Measurements from ENCODE around the gene CYTH4. TPM values are rescaled to one million over a fixed set of nuclear protein-coding genes. Genes with fewer than 3 reads are reported as not detected.

The CYTH4 gene
- total RNA-seq, 1 donor from 2014 or later = under 0.01 TPM

DNA sequence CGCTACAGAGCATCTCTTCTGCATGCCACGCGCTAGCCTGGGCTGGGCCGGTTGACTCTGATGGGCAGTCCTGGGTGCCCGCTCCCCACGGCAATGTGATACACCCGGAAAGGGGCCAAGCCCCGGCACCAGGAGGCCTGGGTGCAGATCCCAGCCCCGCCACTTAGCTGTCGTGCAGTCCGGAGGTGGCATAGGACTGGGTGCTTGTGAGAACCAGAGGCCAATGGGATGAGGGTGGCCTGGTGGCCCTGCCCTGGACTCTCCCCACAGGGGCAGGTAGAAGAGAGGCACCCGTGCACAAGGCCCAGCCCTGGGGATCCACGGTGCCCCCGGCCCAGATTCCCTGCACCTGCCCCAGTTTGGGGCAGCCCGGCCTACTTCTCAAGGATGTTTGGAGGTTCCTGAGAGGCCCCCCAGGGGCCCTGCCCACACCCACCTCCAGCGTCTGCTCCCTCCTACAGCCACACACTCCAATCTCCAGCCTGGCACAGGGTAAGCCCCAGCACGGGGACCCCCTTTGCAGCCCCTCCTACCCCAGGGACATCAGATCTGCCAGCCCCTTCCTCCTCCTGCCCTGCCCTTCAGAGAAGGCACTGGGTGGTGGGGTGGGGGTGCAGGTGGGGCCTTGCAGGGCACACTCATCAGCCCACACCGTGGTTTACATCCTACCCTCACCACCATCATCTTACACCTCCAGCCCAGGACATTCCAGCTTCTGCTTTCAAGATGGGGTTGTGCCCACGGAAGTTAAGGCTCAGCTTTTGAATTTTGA lies 66.9 kb downstream of the CYTH4 start:
- DNase-seq = no peak

DNA sequence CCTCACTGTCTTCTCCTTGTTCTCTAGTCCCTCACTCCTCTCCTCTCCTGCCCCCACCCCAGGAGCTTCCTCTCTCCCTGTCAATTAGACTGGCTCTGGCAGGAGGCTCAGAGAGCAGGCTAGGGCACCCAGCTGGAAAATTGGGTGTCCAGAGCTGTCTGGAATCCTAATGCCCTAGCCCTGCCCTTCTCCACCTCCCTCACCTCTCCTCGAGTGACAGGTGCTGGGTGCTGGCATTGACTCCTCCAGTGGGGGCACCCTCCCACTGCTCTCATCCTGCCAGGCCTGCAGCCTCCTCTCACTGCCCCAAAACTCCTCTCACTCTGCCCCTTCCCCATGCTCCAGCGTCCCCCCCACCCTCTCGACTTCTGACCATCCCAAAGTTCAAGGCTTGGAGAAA lies 68.9 kb downstream of the CYTH4 start:
- DNase-seq = no peak

DNA sequence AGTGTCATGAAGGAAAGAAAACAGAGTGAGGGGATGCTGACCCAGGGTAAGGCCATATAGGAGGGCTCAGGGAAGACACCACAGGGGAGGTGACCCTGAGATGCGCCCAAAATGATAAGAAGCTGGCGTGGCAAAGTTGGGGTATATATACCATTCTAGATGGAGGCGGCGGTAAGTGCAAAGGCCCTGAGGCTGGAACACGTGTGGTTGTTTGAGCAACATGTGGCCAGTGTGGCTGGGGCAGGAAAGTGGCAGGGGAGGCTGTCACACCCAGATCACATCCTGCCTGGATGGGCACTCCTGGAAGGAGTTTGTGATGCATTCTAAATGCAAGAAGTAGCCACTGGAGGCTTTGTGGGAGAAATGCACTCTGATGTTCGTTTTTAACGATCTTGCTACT lies 70.2 kb downstream of the CYTH4 start:
- no peak for DNase-seq

DNA sequence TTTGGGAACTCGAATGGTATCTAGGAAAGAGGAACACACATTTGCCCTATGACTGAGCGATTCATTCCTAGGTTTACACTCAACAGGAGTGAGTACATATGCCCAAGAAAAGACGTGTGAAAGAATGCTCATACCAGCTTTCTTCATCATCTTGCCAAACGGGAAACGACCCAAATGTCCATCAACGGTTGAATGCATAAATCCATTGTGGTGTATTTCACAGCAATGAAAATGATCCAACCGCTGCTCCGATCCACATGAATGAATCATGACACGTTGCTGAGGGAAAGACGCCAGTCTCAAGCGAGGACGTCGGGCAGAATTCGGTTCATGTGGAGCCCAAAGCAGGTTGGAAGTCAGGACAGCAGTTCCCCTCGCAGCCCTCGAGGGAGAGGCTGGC lies 71.5 kb downstream of the CYTH4 start:
- DNase-seq = no peak

DNA sequence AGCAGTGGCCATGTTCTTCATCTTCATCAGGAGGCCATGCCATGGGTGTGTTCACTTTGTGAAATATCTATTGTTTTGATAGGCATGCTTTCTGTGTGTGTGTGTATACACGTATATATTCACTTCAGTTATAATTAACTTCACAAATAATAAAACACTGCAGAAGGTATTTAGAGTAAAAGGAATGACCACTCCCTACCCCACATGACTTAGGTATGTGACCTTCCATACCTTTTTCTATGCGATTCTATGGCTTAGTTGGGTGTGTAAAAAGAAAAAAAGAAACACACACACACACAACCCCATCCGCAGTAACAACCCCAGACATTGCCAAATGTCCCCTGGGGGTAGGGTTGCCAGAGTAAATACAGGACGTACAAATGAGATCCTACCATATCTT lies 72.0 kb downstream of the CYTH4 start:
- DNase-seq = no peak

DNA sequence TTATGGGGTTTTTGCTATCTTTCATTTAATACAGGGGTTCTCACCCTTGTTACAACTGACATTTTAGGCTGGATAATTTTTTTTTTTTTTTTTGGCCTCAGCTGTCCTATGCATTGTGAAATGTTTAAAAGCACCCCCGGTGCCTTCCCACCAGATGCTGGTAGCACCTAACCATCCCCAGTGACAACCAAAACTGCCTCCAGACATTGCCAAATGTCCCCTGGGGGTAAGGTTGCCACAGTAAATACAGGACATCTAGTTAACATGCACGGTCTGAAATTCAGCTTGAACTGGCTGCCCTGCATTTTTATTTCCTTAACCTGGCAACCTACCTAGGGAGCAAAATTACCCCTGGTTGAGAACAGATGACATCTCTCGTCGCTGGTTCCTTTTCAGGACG lies 72.4 kb downstream of the CYTH4 start:
- DNase-seq = no peak

DNA sequence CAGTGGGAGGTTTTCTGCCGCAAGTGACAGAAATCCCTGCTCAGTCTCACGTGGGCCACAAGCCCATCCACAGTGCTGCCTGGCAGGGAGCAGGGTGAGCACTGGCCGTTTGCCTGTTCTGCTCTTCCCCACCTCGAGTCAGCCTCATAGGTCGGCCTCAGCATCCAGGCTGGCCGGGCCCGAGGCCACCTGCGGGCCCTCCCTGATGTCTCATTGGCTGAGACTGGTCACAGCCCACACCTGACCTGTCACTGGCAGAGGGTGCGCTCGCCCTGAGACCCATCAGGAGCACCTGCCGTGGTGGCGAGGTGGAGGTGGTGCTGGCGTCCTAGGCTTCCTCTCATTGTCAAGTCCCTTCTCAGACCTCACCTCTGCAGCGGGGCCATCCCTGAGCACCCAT lies 72.9 kb downstream of the CYTH4 start:
- DNase-seq = no peak

DNA sequence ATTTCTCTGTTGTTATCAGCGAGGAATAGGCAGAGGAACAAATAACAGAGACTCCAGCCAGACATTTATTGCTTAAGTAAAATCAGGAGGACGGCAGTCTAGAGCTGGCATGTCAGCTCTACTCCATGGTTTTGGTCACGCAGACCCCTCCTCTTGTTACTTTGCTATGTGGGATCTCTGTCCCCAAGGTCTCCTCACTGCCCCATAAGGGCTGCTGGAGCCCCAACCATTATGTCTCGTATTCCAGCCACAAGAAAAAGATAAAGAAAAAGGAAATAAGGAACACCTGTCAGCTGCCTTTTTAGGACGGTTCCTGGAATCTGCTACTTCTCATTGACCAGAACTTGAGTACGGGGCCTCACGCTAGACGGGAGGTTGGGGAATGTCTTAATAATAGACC lies 74.6 kb downstream of the CYTH4 start:
- no peak for DNase-seq

DNA sequence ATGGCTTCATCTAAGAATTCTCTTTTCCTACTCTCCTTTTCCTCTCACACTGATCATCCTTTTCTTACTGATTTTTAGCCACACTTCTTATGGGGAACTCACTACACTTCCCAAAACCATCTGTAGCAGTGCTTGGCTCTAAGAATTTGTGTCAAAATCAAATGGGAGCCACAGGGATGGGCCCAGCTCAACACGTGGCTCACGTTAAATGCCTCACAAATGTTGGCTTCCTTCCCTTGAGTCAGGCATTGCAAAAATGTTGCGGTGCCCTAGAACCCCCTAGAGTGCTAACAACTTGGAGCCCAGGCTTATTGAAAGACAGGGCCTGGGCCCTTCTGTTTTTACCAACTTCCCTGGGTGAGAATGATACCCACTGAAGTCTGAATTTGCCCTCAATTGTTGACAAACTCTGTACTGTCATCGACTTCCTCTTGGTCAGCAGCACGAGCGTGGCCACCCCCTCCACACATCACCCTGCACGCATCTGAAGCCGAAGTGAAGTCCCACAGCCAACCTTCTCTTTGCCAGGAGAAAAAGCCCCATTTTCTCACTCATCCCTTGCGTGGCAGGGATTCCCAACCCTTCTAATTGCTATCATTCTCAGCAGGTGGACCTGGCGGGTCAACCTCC lies 75.3 kb downstream of the CYTH4 start:
- DNase-seq = no peak

DNA sequence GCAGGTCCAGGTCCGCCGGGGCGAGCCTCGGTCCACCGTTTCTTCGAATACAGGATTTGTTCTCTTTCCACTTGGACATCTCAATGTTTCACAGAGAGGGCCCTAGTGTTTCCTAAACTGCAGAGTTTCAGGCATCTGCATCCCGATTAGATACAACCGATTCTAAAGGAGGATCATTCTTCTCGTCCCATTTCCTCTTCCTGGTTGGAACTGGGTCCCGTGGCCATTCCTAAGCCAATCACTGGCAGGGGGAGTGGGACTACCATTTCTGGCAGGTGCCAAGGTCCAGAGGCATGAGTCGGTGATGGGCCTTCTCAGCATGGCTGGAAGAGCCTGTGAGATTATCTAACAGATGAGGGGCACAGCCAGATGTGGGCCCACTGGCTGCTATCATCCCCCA lies 76.1 kb downstream of the CYTH4 start:
- DNase-seq = no peak

DNA sequence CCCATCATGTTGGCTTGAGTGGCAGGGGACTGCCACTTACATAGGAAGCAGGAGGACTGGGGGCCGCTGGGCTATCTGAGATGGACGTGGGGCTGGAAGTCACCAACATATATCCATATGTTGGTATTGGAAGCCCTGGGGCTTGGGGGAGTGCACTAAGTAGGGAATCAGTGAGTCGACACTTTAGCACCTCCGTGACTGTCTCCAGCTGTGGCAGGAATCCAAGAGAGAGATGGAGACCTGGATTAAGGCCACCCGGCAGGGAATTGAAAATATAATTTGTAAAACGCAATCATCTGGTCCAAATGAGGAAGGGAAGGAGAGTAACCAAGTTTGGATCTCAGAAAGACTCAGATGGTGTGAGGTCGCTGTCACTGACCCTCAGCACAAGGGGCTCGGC lies 76.6 kb downstream of the CYTH4 start:
- no peak for DNase-seq

DNA sequence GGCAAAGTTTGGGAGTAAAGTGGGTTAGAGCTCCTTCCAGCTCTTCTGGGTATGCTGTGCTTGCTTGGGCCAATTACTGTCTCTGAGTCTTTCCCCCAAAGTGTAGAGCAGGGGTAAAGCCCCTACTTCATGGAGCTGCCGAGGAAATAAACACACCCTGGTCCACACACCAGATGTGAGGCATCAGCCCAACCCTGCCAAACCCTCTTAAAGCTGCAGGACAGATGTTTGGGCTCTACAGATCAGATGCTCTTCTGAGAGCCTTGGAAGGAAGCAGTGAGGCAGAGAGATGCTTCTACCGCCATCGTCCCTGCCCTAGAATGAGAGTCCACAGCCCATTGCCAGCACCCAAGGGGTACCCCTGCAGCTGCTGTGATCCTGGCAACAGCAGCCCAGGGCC lies 80.3 kb downstream of the CYTH4 start:
- no peak for DNase-seq

DNA sequence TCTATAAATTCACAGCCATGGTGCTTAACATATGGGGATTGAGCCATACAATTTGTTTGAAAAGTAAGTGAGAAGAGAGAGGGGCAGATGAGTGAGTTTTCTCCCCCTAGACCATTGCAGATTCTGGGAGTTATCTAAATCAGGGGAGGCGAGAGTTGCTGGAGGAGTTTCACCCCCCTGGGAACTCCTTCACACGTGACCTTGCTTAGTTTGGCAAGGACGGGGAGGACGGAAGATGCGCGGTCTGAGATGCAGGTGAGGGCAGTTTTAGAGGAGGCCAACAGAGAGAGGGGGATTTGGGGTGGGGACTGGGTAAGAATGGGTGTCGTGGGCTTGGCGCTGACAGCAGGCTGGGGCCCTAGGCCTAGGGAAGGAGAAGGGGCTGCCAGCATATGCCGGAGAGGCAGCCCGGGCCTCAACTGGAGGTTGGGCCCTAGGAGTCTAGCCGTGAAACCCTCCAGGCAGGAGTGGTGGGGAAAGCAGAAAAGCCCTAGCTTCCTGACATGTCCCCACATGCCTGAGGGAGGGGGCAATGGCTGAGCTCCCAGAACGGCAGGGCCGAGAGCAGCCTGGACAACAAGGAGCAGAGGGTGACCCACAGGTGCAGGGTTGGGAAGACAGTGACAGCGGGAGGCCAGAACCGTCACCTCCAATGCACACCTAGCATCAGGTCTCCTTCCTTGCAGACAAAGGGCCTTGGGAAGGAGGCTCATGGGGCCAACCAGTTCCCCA lies 81.1 kb downstream of the CYTH4 start:
- no peak for DNase-seq

Other genes with a start within 250 kb of the CYTH4 start
- 53.4 and 58.2 TPM in 2 replicates for gene KCTD17, start 230.8 kb upstream of the CYTH4 start, total RNA-seq
- gene TMPRSS6, start 172.8 kb upstream of the CYTH4 start, total RNA-seq = not detected in 2 replicates
- gene IL2RB, start 132.6 kb upstream of the CYTH4 start, total RNA-seq = 0.05 TPM in 1 of 2 replicates, not detected in the other
- gene C1QTNF6, start 94.3 kb upstream of the CYTH4 start, total RNA-seq = 3.1 and 12.5 TPM in 2 replicates
- not detected in 2 replicates for gene SSTR3, start 70.0 kb upstream of the CYTH4 start, total RNA-seq
- 11.2 and 32.4 TPM in 2 replicates for gene RAC2, start 38.2 kb upstream of the CYTH4 start, total RNA-seq
- gene ELFN2, start 145.0 kb downstream of the CYTH4 start, total RNA-seq = under 0.01 and 0.14 TPM in 2 replicates
- 163 and 228 TPM in 2 replicates for gene MFNG, start 203.9 kb downstream of the CYTH4 start, total RNA-seq
- gene CARD10, start 236.9 kb downstream of the CYTH4 start, total RNA-seq = 55.8 and 61.6 TPM in 2 replicates